Suprapubic skin (tissue), 4 donors: ENCODE data around the gene RNF26. TPM values are rescaled to one million over a fixed set of nuclear protein-coding genes. Genes with fewer than 3 reads are reported as not detected.
A peak's percentile ranks its signal among the peaks of the same experiment; 100 is the strongest.

Experiments used
- DNase-seq, 2 donors: peaks; one replicate each; pipeline ENCODE4 v3.0.0-alpha.2; 2019; ENCODE audit warnings: low spot score in 2 of 2
- H3K27ac ChIP-seq: fragments of 200-600 bp; sonication (generic); one replicate; pipeline ENCODE4 v1.5.1; 2019
- H3K27me3 ChIP-seq: fragments of 200-600 bp; sonication (generic); one replicate; pipeline ENCODE4 v1.5.1; 2019
- H3K36me3 ChIP-seq: fragments of 200-600 bp; sonication (generic); one replicate; pipeline ENCODE4 v1.5.1; 2019
- H3K4me1 ChIP-seq: fragments of 200-600 bp; sonication (generic); one replicate; pipeline ENCODE4 v1.5.1; 2019
- H3K4me3 ChIP-seq: fragments of 200-600 bp; sonication (generic); one replicate; pipeline ENCODE4 v1.5.1; 2019; ENCODE audit warnings: mild to moderate bottlenecking
- H3K9me3 ChIP-seq: fragments of 200-600 bp; sonication (generic); one replicate; pipeline ENCODE4 v1.5.1; 2019
- EP300 ChIP-seq: sonication (generic); formaldehyde crosslinking; IDR thresholded peaks from one replicate; pipeline ENCODE4 v1.6.1; 2017; ENCODE audit warnings: antibody characterized with exemption
- POLR2A ChIP-seq, 2 donors: fragments of 450-650 bp; IDR thresholded peaks; one replicate each; pipeline ENCODE4 v1.6.1; 2017; ENCODE audit warnings: antibody characterized with exemption in 2 of 2, mild to moderate bottlenecking in 2 of 2, moderate library complexity in 2 of 2
- POLR2AphosphoS5 ChIP-seq, 3 donors: sonication (generic); formaldehyde crosslinking; IDR thresholded peaks; one replicate each; pipeline ENCODE4 v1.6.1; 2017; ENCODE audit warnings: antibody characterized with exemption in 3 of 3
- WGBS: methylation state at CpG from one replicate; pipeline ENCODE4 v1.1.5; 2018; 5-methylcytosine and 5-hydroxymethylcytosine counted together
- total RNA-seq, 4 donors: library from RNA; depleted of rRNA; stranded (reverse); fragments of >200 nt; gene quantifications; one replicate each; pipeline ENCODE4 v1.1.0, GENCODE V29; 2016
- TF ChIP-seq, protein P1 (sequence below), 2 donors: fragments of 200-600 bp in 1 of 2; fragments of 450-650 bp in 1 of 2; sonication (generic) in 1 of 2; IDR thresholded peaks; one replicate each; pipeline ENCODE4 v1.5.1; 2016 to 2019; ENCODE audit warnings: antibody characterized with exemption in 2 of 2, mild to moderate bottlenecking in 1 of 2, moderate library complexity in 1 of 2

RNF26 gene
- total RNA-seq, 4 donors from 2014 or later: 13.3 to 21.4 (median 15.4) TPM

GRCh38 chr11:119322921-119323531 lies 11.3 kb upstream of the RNF26 start:
- WGBS: 87% methylated on average over 20 of the region's 20 CpGs
- no peak overlapping the region for H3K27ac ChIP-seq

DNA sequence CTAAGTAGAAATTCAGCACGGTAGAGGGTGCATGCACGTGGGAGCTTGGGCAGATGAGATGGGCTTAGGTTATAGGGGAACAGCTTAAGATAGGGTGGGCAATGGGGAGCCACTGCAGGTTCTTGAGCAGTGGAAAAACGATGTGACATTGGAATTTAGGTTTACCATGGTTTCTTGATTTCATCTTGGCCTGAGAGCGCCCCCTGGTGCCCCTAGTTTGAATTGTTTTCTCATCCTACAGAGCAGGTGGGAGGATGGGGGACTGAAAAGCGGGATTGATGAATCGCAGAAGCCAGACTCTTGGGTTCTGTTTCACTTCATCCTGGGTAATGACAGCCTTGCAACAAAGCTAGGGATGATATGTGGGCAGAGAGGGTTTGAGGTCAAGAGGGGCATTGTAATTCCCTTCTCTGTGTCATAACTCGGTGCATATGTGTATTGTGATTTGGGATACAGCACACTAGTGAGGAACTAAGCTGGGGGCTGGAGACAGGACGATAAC lies 10.7 kb upstream of the RNF26 start:
- peak; percentile 84 to 85 for DNase-seq
- Histone ChIP-seq H3K27ac (no peak overlapping the region), H3K9me3 (no peaks in the 10 kb centered on the region), H3K4me3 (no peak overlapping the region), H3K4me1 (peaks cover 33% of the 10 kb centered on the region), H3K36me3 (no peaks in the 10 kb centered on the region), H3K27me3 (peaks cover 8% of the 10 kb centered on the region)
- 18% methylated on average over 8 of the region's 8 CpGs for WGBS
- TF ChIP-seq, protein P1, sequence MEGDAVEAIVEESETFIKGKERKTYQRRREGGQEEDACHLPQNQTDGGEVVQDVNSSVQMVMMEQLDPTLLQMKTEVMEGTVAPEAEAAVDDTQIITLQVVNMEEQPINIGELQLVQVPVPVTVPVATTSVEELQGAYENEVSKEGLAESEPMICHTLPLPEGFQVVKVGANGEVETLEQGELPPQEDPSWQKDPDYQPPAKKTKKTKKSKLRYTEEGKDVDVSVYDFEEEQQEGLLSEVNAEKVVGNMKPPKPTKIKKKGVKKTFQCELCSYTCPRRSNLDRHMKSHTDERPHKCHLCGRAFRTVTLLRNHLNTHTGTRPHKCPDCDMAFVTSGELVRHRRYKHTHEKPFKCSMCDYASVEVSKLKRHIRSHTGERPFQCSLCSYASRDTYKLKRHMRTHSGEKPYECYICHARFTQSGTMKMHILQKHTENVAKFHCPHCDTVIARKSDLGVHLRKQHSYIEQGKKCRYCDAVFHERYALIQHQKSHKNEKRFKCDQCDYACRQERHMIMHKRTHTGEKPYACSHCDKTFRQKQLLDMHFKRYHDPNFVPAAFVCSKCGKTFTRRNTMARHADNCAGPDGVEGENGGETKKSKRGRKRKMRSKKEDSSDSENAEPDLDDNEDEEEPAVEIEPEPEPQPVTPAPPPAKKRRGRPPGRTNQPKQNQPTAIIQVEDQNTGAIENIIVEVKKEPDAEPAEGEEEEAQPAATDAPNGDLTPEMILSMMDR (IDR thresholded peaks at IDR 0.05): peak; percentile 47 to 75
- no peak for TF ChIP-seq EP300

More at GRCh38 chr11:119322921-119323531, 11.3 kb upstream of the RNF26 start:
- peaks cover 8% of the 10 kb centered on the region for H3K27me3 ChIP-seq
- H3K4me3 ChIP-seq: no peak overlapping the region
- H3K36me3 ChIP-seq: no peaks in the 10 kb centered on the region
- DNase-seq: peak; percentile 53 to 56
- no peaks in the 10 kb centered on the region for H3K9me3 ChIP-seq
- TF ChIP-seq POLR2AphosphoS5 (IDR thresholded peaks at IDR 0.05) (no peak), POLR2A (IDR thresholded peaks at IDR 0.05) (no peak), EP300 (no peak)
- TF ChIP-seq, protein P1 (IDR thresholded peaks at IDR 0.05): no peak
- peaks cover 37% of the 10 kb centered on the region for H3K4me1 ChIP-seq

DNA sequence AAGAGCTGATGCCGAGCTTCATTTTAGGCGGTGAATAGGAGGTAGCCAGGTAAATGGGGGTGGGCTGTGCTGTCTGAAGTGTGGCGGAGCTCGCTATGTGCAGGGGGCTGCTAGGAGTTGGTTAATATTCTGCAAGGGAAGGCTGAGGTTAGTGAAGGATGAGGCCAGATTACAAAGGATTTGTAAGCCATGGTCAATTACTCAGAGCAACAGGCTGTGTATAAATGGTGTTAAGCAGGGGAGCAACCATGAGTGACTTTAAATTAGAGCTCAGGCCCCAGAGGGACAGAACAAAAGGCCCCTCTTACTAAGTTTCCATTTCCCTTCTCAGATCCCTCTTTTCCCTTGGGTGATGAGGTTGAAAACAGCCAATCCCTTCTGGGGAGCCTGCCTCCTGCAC lies 10.1 kb upstream of the RNF26 start:
- peaks cover 29% of the 10 kb centered on the region for H3K4me1 ChIP-seq
- no peaks in the 10 kb centered on the region for H3K36me3 ChIP-seq
- no peak for TF ChIP-seq POLR2A (IDR thresholded peaks at IDR 0.05)
- no peak for TF ChIP-seq POLR2AphosphoS5 (IDR thresholded peaks at IDR 0.05)
- TF ChIP-seq, protein P1 (IDR thresholded peaks at IDR 0.05): no peak
- no peak for TF ChIP-seq EP300
- no peak overlapping the region for H3K27ac ChIP-seq
- peak in 1 of 2 donors; percentile 29 for DNase-seq
- H3K4me3 ChIP-seq: no peak overlapping the region
- H3K27me3 ChIP-seq: peaks cover 8% of the 10 kb centered on the region
- no peaks in the 10 kb centered on the region for H3K9me3 ChIP-seq
- WGBS: 58% methylated on average over 4 of the region's 4 CpGs

DNA sequence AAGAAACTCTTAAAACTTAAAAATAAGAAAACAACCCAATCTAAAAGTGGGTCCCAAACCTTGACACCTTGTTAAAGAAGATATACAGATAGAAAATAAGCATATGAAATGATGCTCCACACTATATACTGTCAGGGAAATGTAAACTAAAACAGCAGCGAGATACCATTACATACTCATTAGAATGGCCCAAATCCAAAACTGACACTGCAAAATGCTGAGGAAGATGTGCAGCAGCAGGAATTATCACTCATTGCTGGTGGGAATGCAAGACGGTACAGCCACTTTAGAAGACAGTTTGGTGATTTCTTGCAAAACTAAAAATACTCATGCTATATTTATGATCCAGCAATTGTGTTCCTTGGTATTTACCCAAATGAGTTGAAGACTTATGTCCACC lies 5.0 kb upstream of the RNF26 start:
- TF ChIP-seq EP300 (no peak), POLR2A (IDR thresholded peaks at IDR 0.05) (no peak), POLR2AphosphoS5 (IDR thresholded peaks at IDR 0.05) (no peak)
- TF ChIP-seq, protein P1 (IDR thresholded peaks at IDR 0.05): no peak
- DNase-seq: no peak
- H3K9me3 ChIP-seq: no peaks in the 10 kb centered on the region
- H3K4me3 ChIP-seq: no peak overlapping the region
- H3K27me3 ChIP-seq: no peaks in the 10 kb centered on the region
- no peaks in the 10 kb centered on the region for H3K4me1 ChIP-seq
- WGBS: 62% methylated on average over 2 of the region's 2 CpGs
- no peaks in the 10 kb centered on the region for H3K36me3 ChIP-seq
- no peak overlapping the region for H3K27ac ChIP-seq

DNA sequence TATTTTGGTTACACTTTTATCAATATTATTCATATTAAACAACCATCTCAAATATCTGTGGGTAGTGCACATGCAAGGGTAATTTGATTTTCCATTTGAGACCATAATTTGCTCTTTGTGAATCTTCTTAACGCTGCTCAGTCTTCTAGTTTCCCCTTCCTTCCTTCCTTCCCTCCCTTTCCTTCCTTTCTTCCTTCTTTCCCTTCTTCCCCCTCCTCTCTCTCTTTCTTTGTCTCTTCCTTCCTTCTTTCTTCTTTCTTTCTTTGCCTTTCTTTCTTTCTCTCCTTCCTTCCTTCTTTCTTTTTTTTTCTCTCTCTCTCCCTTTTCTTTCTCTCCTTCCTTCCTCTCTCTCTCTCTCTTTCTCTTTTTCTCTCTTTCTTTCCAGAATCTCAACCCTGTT lies 4.1 kb upstream of the RNF26 start:
- Histone ChIP-seq H3K36me3 (no peaks in the 10 kb centered on the region), H3K4me1 (peaks cover 6% of the 10 kb centered on the region), H3K4me3 (no peak overlapping the region), H3K9me3 (no peaks in the 10 kb centered on the region), H3K27ac (no peak overlapping the region), H3K27me3 (no peaks in the 10 kb centered on the region)
- no peak for DNase-seq
- TF ChIP-seq, protein P1 (IDR thresholded peaks at IDR 0.05): no peak
- no peak for TF ChIP-seq EP300
- TF ChIP-seq POLR2A (IDR thresholded peaks at IDR 0.05): no peak
- no peak for TF ChIP-seq POLR2AphosphoS5 (IDR thresholded peaks at IDR 0.05)
- WGBS: 68% methylated on average over 1 of the region's 1 CpG
